H9 (cell line): ENCODE data around the gene MYO15A. TPM values are rescaled to one million over a fixed set of nuclear protein-coding genes. Genes with fewer than 3 reads are reported as not detected.

Experiments
- DNase-seq: peaks from one replicate; pipeline ENCODE4 v3.0.0-alpha.2; 2017
- H2AFZ ChIP-seq: one replicate; pipeline ENCODE4 v1.6.1; 2013; ENCODE audit warnings: mild to moderate bottlenecking, low read length, control low read depth, moderate library complexity
- H2AK5ac ChIP-seq: 2 replicates; pipeline ENCODE4 v1.6.1; 2013; ENCODE audit warnings: low read length, control low read depth, mixed read lengths; ENCODE audit not compliant: insufficient read length
- H2BK120ac ChIP-seq: one replicate; pipeline ENCODE4 v1.6.1; 2013; ENCODE audit warnings: low read depth, mild to moderate bottlenecking, low read length, control low read depth, inconsistent platforms; ENCODE audit not compliant: poor library complexity, severe bottlenecking
- H2BK12ac ChIP-seq: 2 replicates; pipeline ENCODE4 v1.6.1; 2013; ENCODE audit warnings: low read length, control low read depth, mixed read lengths, low read depth; ENCODE audit not compliant: insufficient read length
- H2BK15ac ChIP-seq: 2 replicates; pipeline ENCODE4 v1.6.1; 2013; ENCODE audit warnings: low read depth, low read length, control low read depth
- H2BK20ac ChIP-seq: one replicate; pipeline ENCODE4 v1.6.1; 2013; ENCODE audit warnings: low read depth, mild to moderate bottlenecking, low read length, control low read depth, inconsistent platforms; ENCODE audit not compliant: poor library complexity, severe bottlenecking
- H2BK5ac ChIP-seq: 2 replicates; pipeline ENCODE4 v1.6.1; 2013; ENCODE audit warnings: low read length, control low read depth, mixed read lengths; ENCODE audit not compliant: insufficient read length
- H3K14ac ChIP-seq: 2 replicates; pipeline ENCODE4 v1.6.1; 2013; ENCODE audit warnings: low read length, control low read depth; ENCODE audit not compliant: insufficient read depth
- H3K18ac ChIP-seq: 2 replicates; pipeline ENCODE4 v1.6.1; 2013; ENCODE audit warnings: low read depth, mild to moderate bottlenecking, mixed read lengths, low read length, control low read depth; ENCODE audit not compliant: insufficient read length
- H3K23ac ChIP-seq: 2 replicates; pipeline ENCODE4 v1.6.1; 2013; ENCODE audit warnings: low read length, control low read depth, mixed read lengths, low read depth; ENCODE audit not compliant: insufficient read length
- H3K23me2 ChIP-seq: 2 replicates; pipeline ENCODE4 v1.6.1; 2013; ENCODE audit warnings: low read depth, mild to moderate bottlenecking, mixed read lengths, low read length, control low read depth; ENCODE audit not compliant: insufficient read length, poor library complexity, severe bottlenecking
- H3K27ac ChIP-seq: 2 replicates; pipeline ENCODE4 v1.5.1; 2013; ENCODE audit warnings: low read length, control low read depth, mixed read lengths, low read depth; ENCODE audit not compliant: insufficient read length
- H3K27me3 ChIP-seq: 2 replicates; pipeline ENCODE4 v1.6.1; 2013; ENCODE audit warnings: low read length, control low read depth, inconsistent platforms; ENCODE audit not compliant: insufficient read depth
- H3K4ac ChIP-seq: 2 replicates; pipeline ENCODE4 v1.6.1; 2013; ENCODE audit warnings: low read depth, mild to moderate bottlenecking, control low read depth, inconsistent platforms, low read length, moderate library complexity
- H3K4me1 ChIP-seq: 2 replicates; pipeline ENCODE4 v1.6.1; 2013; ENCODE audit warnings: low read length, control low read depth, inconsistent platforms; ENCODE audit not compliant: insufficient read depth
- H3K4me2 ChIP-seq: 2 replicates; pipeline ENCODE4 v1.6.1; 2013; ENCODE audit warnings: low read length, control low read depth, mixed read lengths; ENCODE audit not compliant: insufficient read length, insufficient read depth
- H3K56ac ChIP-seq: 2 replicates; pipeline ENCODE4 v1.6.1; 2013; ENCODE audit warnings: low read depth, mild to moderate bottlenecking, mixed read lengths, low read length, control low read depth; ENCODE audit not compliant: insufficient read length
- H3K79me1 ChIP-seq: 2 replicates; pipeline ENCODE4 v1.6.1; 2013; ENCODE audit warnings: low read depth, mild to moderate bottlenecking, moderate library complexity, low read length, control low read depth, inconsistent platforms; ENCODE audit not compliant: insufficient read depth, poor library complexity, severe bottlenecking
- H3K79me2 ChIP-seq: 2 replicates; pipeline ENCODE4 v1.6.1; 2013; ENCODE audit warnings: low read length, control low read depth, inconsistent platforms; ENCODE audit not compliant: insufficient read depth
- H3K9ac ChIP-seq: 2 replicates; pipeline ENCODE4 v1.6.1; 2013; ENCODE audit warnings: low read length, control low read depth, mixed read lengths; ENCODE audit not compliant: insufficient read length; ENCODE audit errors: extremely low read depth
- H3K9me3 ChIP-seq: one replicate; pipeline ENCODE4 v1.6.1; 2013; ENCODE audit warnings: low read depth, low read length, inconsistent platforms; ENCODE audit not compliant: control insufficient read depth
- H3T11ph ChIP-seq: one replicate; pipeline ENCODE4 v1.6.1; 2013; ENCODE audit warnings: mild to moderate bottlenecking, low read length, control low read depth, inconsistent platforms
- H4K20me1 ChIP-seq: one replicate; pipeline ENCODE4 v1.6.1; 2013; ENCODE audit not compliant: control insufficient read depth, insufficient read length, insufficient read depth
- H4K5ac ChIP-seq: 2 replicates; pipeline ENCODE4 v1.6.1; 2013; ENCODE audit warnings: low read depth, mild to moderate bottlenecking, mixed read lengths, low read length, control low read depth; ENCODE audit not compliant: insufficient read length
- H4K8ac ChIP-seq: replicated peaks from 2 replicates; pipeline ENCODE4 v1.6.1; 2013; ENCODE audit warnings: low read length, control low read depth, mixed read lengths, low read depth; ENCODE audit not compliant: insufficient read length
- H4K91ac ChIP-seq: 2 replicates; pipeline ENCODE4 v1.6.1; 2013; ENCODE audit warnings: low read depth, mild to moderate bottlenecking, moderate library complexity, mixed read lengths, low read length, control low read depth; ENCODE audit not compliant: insufficient read length
- H3K27ac Mint-ChIP-seq, 3 experiments: 2 replicates in 2 of 3; 3 replicates in 1 of 3; pipeline ENCODE4 v1.8.0; 2020 to 2021; ENCODE audit warnings: mixed read lengths in 3 of 3, mild to moderate bottlenecking in 1 of 3, moderate library complexity in 1 of 3
- H3K27me3 Mint-ChIP-seq: 2 replicates; pipeline ENCODE4 v1.8.0; 2021; ENCODE audit warnings: low read depth, mild to moderate bottlenecking, moderate library complexity, mixed read lengths
- H3K36me3 Mint-ChIP-seq, 3 experiments: 2 replicates in 2 of 3; 3 replicates in 1 of 3; pipeline ENCODE4 v1.8.0; 2020 to 2021; ENCODE audit warnings: low read depth in 3 of 3, mixed read lengths in 3 of 3; ENCODE audit not compliant: insufficient read depth in 1 of 3
- H3K4me1 Mint-ChIP-seq, 2 experiments: 2 replicates each; pipeline ENCODE4 v1.8.0; 2020; ENCODE audit warnings: mixed read lengths in 2 of 2
- H3K4me3 Mint-ChIP-seq, 2 experiments: 2 replicates in 1 of 2; 3 replicates in 1 of 2; pipeline ENCODE4 v1.8.0; 2020 to 2021; ENCODE audit warnings: mild to moderate bottlenecking in 2 of 2, mixed read lengths in 2 of 2, moderate library complexity in 1 of 2
- H3K9me3 Mint-ChIP-seq, 2 experiments: 2 replicates in 1 of 2; 3 replicates in 1 of 2; pipeline ENCODE4 v1.8.0; 2020; ENCODE audit warnings: mild to moderate bottlenecking in 2 of 2, mixed read lengths in 2 of 2, moderate library complexity in 1 of 2
- WGBS: extraction: QIAGEN DNeasy Blood & Tissue Kit; methylation state at CpG from one replicate; pipeline ENCODE4 v1.1.7; 2013; ENCODE audit warnings: missing lambda C conversion rate, low lambda C conversion rate, mixed read lengths; ENCODE audit not compliant: insufficient read length; ENCODE audit errors: extremely low coverage; 5-methylcytosine and 5-hydroxymethylcytosine counted together
- total RNA-seq: library from RNA; stranded (reverse); gene quantifications from 2 replicates; pipeline ENCODE4 v1.2.1, GENCODE V29; 2021
- TF ChIP-seq, protein P1 (sequence below): fragments of 200-600 bp; sonication (generic); conservative IDR thresholded peaks from 3 replicates; pipeline ENCODE4 v1.8.0; 2021; ENCODE audit warnings: antibody characterized with exemption, mild to moderate bottlenecking

The MYO15A gene
- total RNA-seq, 1 experiment from 2014 or later, result 2.5 TPM

- Histone ChIP-seq H2BK20ac (no peak overlapping the region), H3K9ac (no peak overlapping the region), H2BK5ac (no peak overlapping the region), H3K9me3 (no peaks in the 10 kb centered on the region), H3K27ac (no peak overlapping the region), H3K27me3 (no peaks in the 10 kb centered on the region), H4K91ac (no peak overlapping the region), H3K23ac (no peak overlapping the region), H2BK15ac (no peak overlapping the region), H4K5ac (no peak overlapping the region), H2BK120ac (no peak overlapping the region), H2AFZ (no peak overlapping the region), H3K4ac (no peak overlapping the region), H4K20me1 (no peaks in the 10 kb centered on the region), H2BK12ac (no peak overlapping the region), H2AK5ac (no peak overlapping the region), H3K18ac (no peak overlapping the region), H3T11ph (no peak overlapping the region), H3K4me1 (no peaks in the 10 kb centered on the region), H3K14ac (no peak overlapping the region), H3K4me2 (no peak overlapping the region), H3K23me2 (no peaks in the 10 kb centered on the region), H3K79me1 (no peaks in the 10 kb centered on the region), H3K56ac (no peak overlapping the region), H3K79me2 (no peaks in the 10 kb centered on the region), H4K8ac (no peak overlapping the region)
- Mint-ChIP-seq H3K27me3 (peaks cover 8% of the 10 kb centered on the region), H3K36me3 (peaks cover 2 to 10% (median 3%) of the 10 kb centered on the region in 3 experiments; a peak in 5 of 7 replicates), H3K4me1 (0 out of 4 replicates have a peak, but pooled peaks cover 0 to 3% of the 10 kb centered on the region in 2 experiments), H3K27ac (no peak overlapping the region), H3K4me3 (no peak overlapping the region), H3K9me3 (peaks cover 8 to 14% of the 10 kb centered on the region in 2 experiments)
- no peak for DNase-seq
- WGBS, result no CpG with 5 or more reads among the region's 33 CpGs
- TF ChIP-seq, protein P1, sequence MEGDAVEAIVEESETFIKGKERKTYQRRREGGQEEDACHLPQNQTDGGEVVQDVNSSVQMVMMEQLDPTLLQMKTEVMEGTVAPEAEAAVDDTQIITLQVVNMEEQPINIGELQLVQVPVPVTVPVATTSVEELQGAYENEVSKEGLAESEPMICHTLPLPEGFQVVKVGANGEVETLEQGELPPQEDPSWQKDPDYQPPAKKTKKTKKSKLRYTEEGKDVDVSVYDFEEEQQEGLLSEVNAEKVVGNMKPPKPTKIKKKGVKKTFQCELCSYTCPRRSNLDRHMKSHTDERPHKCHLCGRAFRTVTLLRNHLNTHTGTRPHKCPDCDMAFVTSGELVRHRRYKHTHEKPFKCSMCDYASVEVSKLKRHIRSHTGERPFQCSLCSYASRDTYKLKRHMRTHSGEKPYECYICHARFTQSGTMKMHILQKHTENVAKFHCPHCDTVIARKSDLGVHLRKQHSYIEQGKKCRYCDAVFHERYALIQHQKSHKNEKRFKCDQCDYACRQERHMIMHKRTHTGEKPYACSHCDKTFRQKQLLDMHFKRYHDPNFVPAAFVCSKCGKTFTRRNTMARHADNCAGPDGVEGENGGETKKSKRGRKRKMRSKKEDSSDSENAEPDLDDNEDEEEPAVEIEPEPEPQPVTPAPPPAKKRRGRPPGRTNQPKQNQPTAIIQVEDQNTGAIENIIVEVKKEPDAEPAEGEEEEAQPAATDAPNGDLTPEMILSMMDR, result no peak
Observed at GRCh38 chr17:18117982-18118975, 9.7 kb downstream of the MYO15A start.
